Fibroblast of pulmonary artery (primary cell): ENCODE results near the gene GP1BB.

Experiments
- DNase-seq: peaks from one replicate; pipeline ENCODE4 v3.0.0-alpha.2; 2010; ENCODE audit warnings: low read depth
- H3K4me3 ChIP-seq: replicated peaks from 2 replicates; pipeline ENCODE4 v1.5.1; 2011; ENCODE audit warnings: low read depth, mild to moderate bottlenecking, control low read depth, low read length, moderate library complexity
- CTCF ChIP-seq: IDR thresholded peaks from 2 replicates; pipeline ENCODE4 v1.5.1; 2011; ENCODE audit warnings: mild to moderate bottlenecking, control low read depth, low read length, inconsistent platforms; ENCODE audit errors: missing control alignments

GP1BB gene

DNA sequence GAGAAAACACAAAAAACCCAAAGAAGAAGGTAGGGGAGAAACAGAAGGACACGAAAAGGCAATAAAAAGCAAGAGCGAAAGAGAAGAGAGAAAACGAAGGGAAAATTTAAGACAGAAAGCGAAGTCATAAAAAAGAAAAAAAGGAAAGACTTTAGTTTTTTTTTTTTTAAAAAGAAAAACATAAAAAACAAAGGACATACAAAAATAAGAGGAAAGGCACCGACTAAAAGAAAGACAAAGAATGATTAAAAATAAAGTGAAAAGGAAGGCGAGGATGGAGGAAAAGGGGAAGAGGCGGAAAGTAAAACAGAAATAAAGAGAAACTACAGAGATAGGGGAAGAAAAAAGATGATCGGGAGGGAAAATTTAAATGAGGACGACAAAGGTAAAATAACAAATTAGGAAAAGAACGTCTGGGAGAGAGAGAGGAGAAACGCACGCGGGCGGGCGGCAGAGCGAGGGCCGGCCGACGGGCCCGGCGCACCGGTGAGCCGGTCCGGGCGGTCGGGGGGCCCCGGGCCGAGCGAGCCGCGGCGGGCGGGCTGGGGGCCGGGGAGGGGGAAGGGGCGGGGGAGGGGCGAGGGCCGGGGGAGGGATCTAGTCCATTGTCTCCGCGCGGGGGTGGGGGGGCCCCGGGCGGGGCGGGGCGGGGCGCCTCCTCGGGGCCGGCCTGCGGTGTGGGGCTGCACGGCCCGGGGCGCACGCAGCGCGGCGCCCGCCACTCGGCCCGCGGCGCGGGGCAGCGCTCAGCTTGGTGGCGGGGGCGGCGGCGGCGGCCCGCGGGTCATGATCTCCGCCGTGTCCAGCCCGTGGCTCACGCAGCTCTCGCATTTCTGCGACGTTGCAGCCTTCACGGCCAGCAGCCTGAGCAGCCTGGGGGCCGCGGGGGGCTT is 37.0 kb downstream of the GP1BB start, which contains the start of gene TBX1:
TSS of gene TBX1 (plus strand) at position 721 of the 893 bp plus-strand sequence. CDS start at position 787, 66 bp downstream.
- DNase-seq: no peak
- TF ChIP-seq CTCF: no peak
- H3K4me3 ChIP-seq: no peak within 1 kb of the TSS

DNA sequence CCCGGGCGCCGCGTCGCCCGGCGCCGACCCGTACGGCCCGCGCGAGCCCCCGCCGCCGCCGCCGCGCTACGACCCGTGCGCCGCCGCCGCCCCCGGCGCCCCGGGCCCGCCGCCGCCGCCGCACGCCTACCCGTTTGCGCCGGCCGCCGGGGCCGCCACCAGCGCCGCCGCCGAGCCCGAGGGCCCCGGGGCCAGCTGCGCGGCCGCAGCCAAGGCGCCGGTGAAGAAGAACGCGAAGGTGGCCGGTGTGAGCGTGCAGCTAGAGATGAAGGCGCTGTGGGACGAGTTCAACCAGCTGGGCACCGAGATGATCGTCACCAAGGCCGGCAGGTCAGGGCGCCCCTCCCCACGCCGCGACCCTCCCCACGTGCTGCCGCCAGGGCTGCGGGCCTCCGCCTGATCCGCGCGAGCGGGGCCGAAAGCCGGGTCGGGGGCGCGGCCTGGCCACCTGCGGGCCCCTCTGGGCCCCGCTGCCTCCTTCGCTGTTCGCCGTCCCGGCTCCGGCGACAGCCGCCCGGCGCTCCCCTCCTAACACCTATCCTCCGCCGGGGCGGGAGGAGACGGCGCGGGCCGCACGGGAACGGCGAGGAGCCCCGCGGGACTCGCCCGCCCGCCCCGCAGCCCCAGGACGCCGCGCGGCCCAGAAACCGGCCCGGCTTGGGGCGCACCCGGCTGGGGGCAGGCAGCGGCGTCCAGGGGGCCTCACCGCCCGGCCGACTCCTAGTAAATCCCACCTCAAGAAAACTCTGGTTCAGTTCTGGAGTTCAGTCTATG is 37.8 kb downstream of the GP1BB start:
- TF ChIP-seq CTCF: no peak
- H3K4me3 ChIP-seq: no peak overlapping the region
- no peak for DNase-seq

- H3K4me3 ChIP-seq: no peak overlapping the region
- TF ChIP-seq CTCF: no peak
- no peak for DNase-seq
Measured at GRCh38 chr22:19761725-19762567, 38.6 kb downstream of the GP1BB start.

DNA sequence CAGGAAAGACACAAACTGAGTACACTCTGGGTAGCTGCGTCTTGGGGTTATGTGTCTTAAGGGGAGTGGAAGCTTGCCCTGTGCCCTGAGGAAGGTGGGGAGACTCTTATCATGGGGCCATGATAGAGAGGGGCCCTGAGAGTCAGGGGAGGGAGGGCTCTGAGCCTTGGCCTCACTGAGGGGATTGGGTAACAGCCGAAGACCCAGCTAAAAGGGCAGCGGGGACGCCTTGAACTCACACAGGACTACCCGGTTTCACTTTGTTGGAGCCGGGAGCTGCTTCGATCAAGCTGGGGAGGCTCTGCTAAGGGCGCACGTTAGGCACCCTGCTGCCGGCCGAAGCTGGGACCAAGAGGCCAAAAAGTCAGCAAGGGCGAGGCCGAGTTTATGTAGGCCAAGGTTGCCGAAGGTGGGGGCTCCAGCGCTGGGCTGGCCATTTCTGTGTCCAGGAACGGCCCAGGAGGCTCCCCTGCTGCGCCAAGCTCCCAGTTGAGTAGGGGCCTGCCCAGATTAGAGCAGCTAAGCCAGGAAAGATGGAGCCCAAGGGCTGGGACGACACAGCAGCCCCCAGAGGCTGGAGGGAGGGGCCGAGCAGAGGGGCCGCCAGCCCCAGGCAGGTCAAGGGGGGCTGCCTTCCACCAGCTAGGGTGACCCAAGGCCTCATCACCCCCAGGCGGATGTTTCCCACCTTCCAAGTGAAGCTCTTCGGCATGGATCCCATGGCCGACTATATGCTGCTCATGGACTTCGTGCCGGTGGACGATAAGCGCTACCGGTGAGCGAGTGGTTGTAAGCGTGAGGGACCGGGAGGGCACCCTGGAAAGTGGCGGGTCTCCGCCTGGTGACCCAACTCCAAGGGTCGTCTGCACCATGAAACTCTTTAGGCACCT is 39.5 kb downstream of the GP1BB start:
- H3K4me3 ChIP-seq: no peak overlapping the region
- DNase-seq: no peak
- no peak for TF ChIP-seq CTCF

GRCh38 chr22:19763458-19764298 is 40.3 kb downstream of the GP1BB start:
- DNase-seq: no peak
- TF ChIP-seq CTCF: no peak
- no peak overlapping the region for H3K4me3 ChIP-seq
